T-cell (primary cell): Measurements from ENCODE around the gene KSR2. TPM values are rescaled to one million over a fixed set of nuclear protein-coding genes. Genes with fewer than 3 reads are reported as not detected.

Source experiments
- ATAC-seq, 4 experiments: fragments of 200-7000 bp in 3 of 4; fragments of 150-1000 bp in 1 of 4; cut with Tn5 transposase; replicated peaks in 1 of 4; 1 replicate in 3 of 4; 2 replicates in 1 of 4; pipeline ENCODE4 v1.10.0; 2021; ENCODE audit warnings: moderate library complexity in 3 of 4, mild to moderate bottlenecking in 2 of 4, moderate number of reproducible peaks in 1 of 4
- CTCF ChIA-PET, 2 donors: fragments of 300-600 bp; sonication (Branson Sonifier 250); formaldehyde crosslinking; loops; one replicate each; lab custom pipeline; 2022; ENCODE audit warnings: antibody characterized with exemption in 2 of 2; lab: Charles Lee
- POLR2A ChIA-PET, 2 donors: fragments of 300-600 bp; sonication (Branson Sonifier 250); formaldehyde crosslinking; loops; one replicate each; lab custom pipeline; 2022; ENCODE audit warnings: antibody characterized with exemption in 2 of 2; lab: Charles Lee
- DNase-seq, 35 experiments: peaks; one replicate each; pipeline versions ENCODE4 v3.0.0 to v3.0.0-alpha.2; 2013 to 2023
- H3K27ac ChIP-seq: one replicate; pipeline ENCODE4 v1.5.1; 2013; ENCODE audit warnings: low read length
- H3K27me3 ChIP-seq, 2 experiments: replicated peaks in 1 of 2; 1 replicate in 1 of 2; 2 replicates in 1 of 2; pipeline versions ENCODE4 v1.6.1 to v1.7.0; 2013; ENCODE audit warnings: low read length in 1 of 2, mixed read lengths in 1 of 2; ENCODE audit not compliant: control insufficient read depth in 2 of 2, insufficient read depth in 2 of 2; ENCODE audit errors: extremely low read depth in 1 of 2
- H3K36me3 ChIP-seq, 2 donors: 1 replicate in 1 of 2; 2 replicates in 1 of 2; pipeline versions ENCODE4 v1.6.1 to v1.7.0; 2013; ENCODE audit warnings: low read length in 1 of 2; ENCODE audit not compliant: control insufficient read depth in 2 of 2, insufficient read depth in 1 of 2; ENCODE audit errors: extremely low read depth in 1 of 2
- H3K4me1 ChIP-seq, 2 experiments: 1 replicate in 1 of 2; 2 replicates in 1 of 2; pipeline versions ENCODE4 v1.6.1 to v1.7.0; 2013; ENCODE audit warnings: low read length in 2 of 2, mixed read lengths in 1 of 2; ENCODE audit not compliant: insufficient read depth in 2 of 2, control insufficient read depth in 1 of 2; ENCODE audit errors: extremely low read depth in 1 of 2
- H3K4me3 ChIP-seq, 2 donors: 1 replicate in 1 of 2; 2 replicates in 1 of 2; pipeline versions ENCODE4 v1.5.1 to v1.7.0; 2013; ENCODE audit warnings: mild to moderate bottlenecking in 2 of 2, low read length in 1 of 2, moderate library complexity in 1 of 2; ENCODE audit not compliant: control insufficient read depth in 1 of 2; ENCODE audit errors: extremely low read depth in 1 of 2
- H3K9me3 ChIP-seq: 2 replicates; pipeline ENCODE4 v1.7.0; 2013
- H3K27ac Mint-ChIP-seq, 2 donors: one replicate each; pipeline ENCODE4 v1.8.0; 2020 to 2021; ENCODE audit warnings: mild to moderate bottlenecking in 2 of 2, mixed read lengths in 2 of 2
- H3K27me3 Mint-ChIP-seq, 2 donors: one replicate each; pipeline ENCODE4 v1.8.0; 2021 to 2022; ENCODE audit warnings: mixed read lengths in 2 of 2
- H3K36me3 Mint-ChIP-seq: one replicate; pipeline ENCODE4 v1.8.0; 2021; ENCODE audit warnings: mixed read lengths
- H3K4me1 Mint-ChIP-seq, 3 donors: one replicate each; pipeline ENCODE4 v1.8.0; 2020 to 2022; ENCODE audit warnings: mixed read lengths in 3 of 3, mild to moderate bottlenecking in 1 of 3
- H3K4me3 Mint-ChIP-seq, 3 donors: one replicate each; pipeline ENCODE4 v1.8.0; 2020 to 2022; ENCODE audit warnings: mild to moderate bottlenecking in 3 of 3, mixed read lengths in 3 of 3, moderate library complexity in 3 of 3
- H3K9me3 Mint-ChIP-seq, 3 donors: one replicate each; pipeline ENCODE4 v1.8.0; 2020 to 2022; ENCODE audit warnings: mixed read lengths in 3 of 3
- WGBS: methylation state at CpG from one replicate; pipeline ENCODE4 v1.1.5; 2013; ENCODE audit warnings: missing lambda C conversion rate; ENCODE audit not compliant: insufficient coverage; 5-methylcytosine and 5-hydroxymethylcytosine counted together
- total RNA-seq, 35 experiments: library from RNA in 6 of 35; stranded (reverse) in 6 of 35; fragments of 120-200 nt in 1 of 35; gene quantifications; one replicate each; pipeline versions ENCODE4 v1.2.1 to v1.2.4 and lab custom pipeline; 2013 to 2026

KSR2 gene
- total RNA-seq, 5 donors from 2014 or later (not counting 1 experiment from before 2014, with no cell fraction given), result 0.03 to 0.10 (median 0.06) TPM

DNA sequence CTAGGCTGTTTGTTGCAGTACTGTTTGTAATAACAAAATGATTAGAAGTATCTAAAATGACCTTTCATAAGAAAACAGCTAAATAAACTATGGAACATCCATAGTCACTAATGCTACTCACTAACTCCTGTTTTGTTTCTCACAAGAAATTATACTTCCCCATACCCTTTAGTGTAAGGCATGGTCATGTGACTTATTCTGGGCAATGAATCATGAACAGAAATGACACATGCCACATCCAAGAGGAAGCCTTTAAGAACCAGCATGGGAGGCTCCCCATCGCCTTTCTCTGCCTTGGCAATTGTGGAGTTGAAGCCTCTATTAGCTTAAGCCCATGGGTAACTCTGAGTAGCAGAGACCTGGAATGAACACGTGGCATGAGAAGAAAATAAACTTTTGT is 49.3 kb downstream of the KSR2 start:
- Mint-ChIP-seq H3K27me3 (peaks cover 0 to 26% of the 10 kb centered on the region in 2 donors), H3K4me3 (no peak overlapping the region), H3K9me3 (no peaks in the 10 kb centered on the region), H3K4me1 (no peaks in the 10 kb centered on the region), H3K27ac (no peak overlapping the region), H3K36me3 (no peaks in the 10 kb centered on the region)
- Histone ChIP-seq H3K4me3 (no peak overlapping the region), H3K27ac (no peak overlapping the region), H3K9me3 (no peaks in the 10 kb centered on the region), H3K36me3 (no peaks in the 10 kb centered on the region), H3K4me1 (no peaks in the 10 kb centered on the region), H3K27me3 (no peaks in the 10 kb centered on the region)
- ChIA-PET CTCF (interaction anchor here in 1 of 2 donors (0.6 kb wide), 1 partner anchor 755 kb away, joined by 7 read pairs; no protein-coding TSS in a partner anchor), POLR2A (no interaction called here)
- ATAC-seq, result no peak
- WGBS, result 60% methylated on average over 1 of the region's 2 CpGs
- no peak for DNase-seq

GRCh38 chr12:117914686-117915085 is 54.1 kb downstream of the KSR2 start:
- Mint-ChIP-seq H3K4me1 (no peaks in the 10 kb centered on the region), H3K9me3 (peaks cover 9 to 14% (median 11%) of the 10 kb centered on the region in 3 donors), H3K36me3 (no peaks in the 10 kb centered on the region), H3K27me3 (peaks cover 2 to 8% of the 10 kb centered on the region in 2 donors), H3K4me3 (no peak overlapping the region), H3K27ac (no peak overlapping the region)
- Histone ChIP-seq H3K27ac (no peak overlapping the region), H3K4me3 (no peak overlapping the region), H3K4me1 (no peaks in the 10 kb centered on the region), H3K27me3 (no peaks in the 10 kb centered on the region), H3K36me3 (no peaks in the 10 kb centered on the region), H3K9me3 (no peaks in the 10 kb centered on the region)
- no peak for DNase-seq
- no peak for ATAC-seq
- 84% methylated on average over 4 of the region's 4 CpGs for whole genome bisulfite sequencing
- ChIA-PET CTCF (no interaction called here), POLR2A (no interaction called here)

- no peak overlapping the region for H3K27ac Mint-ChIP-seq
- ATAC-seq, result no peak
- no peak overlapping the region for H3K4me3 ChIP-seq
- H3K36me3 Mint-ChIP-seq, result no peaks in the 10 kb centered on the region
- no peak for DNase-seq
- 82% methylated on average over 9 of the region's 9 CpGs for WGBS
- no peak overlapping the region for H3K27ac ChIP-seq
- no peaks in the 10 kb centered on the region for H3K27me3 ChIP-seq
- no peaks in the 10 kb centered on the region for H3K9me3 ChIP-seq
- H3K4me1 ChIP-seq, result no peaks in the 10 kb centered on the region
- ChIA-PET POLR2A (no interaction called here), CTCF (no interaction called here)
- H3K4me1 Mint-ChIP-seq, result peaks cover 0 to 3% (median 0%) of the 10 kb centered on the region in 3 donors
- H3K9me3 Mint-ChIP-seq, result peaks cover 9 to 14% (median 11%) of the 10 kb centered on the region in 3 donors
- peaks cover 2 to 8% of the 10 kb centered on the region in 2 donors for H3K27me3 Mint-ChIP-seq
- H3K4me3 Mint-ChIP-seq, result no peak overlapping the region
- no peaks in the 10 kb centered on the region for H3K36me3 ChIP-seq
Observed at GRCh38 chr12:117912756-117913155, 56.0 kb downstream of the KSR2 start.

DNA sequence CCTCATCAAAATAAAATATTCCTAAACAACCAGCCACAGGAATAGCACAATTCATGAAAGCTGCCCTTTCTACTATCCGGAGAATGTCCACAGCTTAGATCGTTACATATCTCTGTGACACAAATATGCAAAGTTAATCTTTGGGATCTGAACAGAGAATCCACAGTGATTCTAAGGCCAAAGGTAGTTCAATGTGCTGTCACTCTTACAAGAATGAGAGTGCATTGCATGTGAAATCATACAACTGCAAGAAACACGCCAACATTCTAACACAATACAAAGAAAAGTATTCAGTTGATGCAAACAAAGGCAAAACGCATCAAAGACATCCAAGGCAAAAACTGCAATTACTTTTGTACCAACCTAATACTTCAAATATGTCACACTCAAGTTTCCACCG is 60.4 kb downstream of the KSR2 start:
- no peak overlapping the region for H3K4me3 Mint-ChIP-seq
- Histone ChIP-seq H3K4me1 (peaks cover 0 to 3% of the 10 kb centered on the region in 2 experiments), H3K9me3 (no peaks in the 10 kb centered on the region), H3K27me3 (no peaks in the 10 kb centered on the region), H3K4me3 (no peak overlapping the region), H3K27ac (no peak overlapping the region), H3K36me3 (no peaks in the 10 kb centered on the region)
- H3K27ac Mint-ChIP-seq, result no peak overlapping the region
- peaks cover 9 to 14% (median 11%) of the 10 kb centered on the region in 3 donors for H3K9me3 Mint-ChIP-seq
- CTCF ChIA-PET, result no interaction called here
- peaks cover 0 to 5% of the 10 kb centered on the region in 2 donors for H3K27me3 Mint-ChIP-seq
- ATAC-seq (no peak), DNase-seq (no peak)
- no peaks in the 10 kb centered on the region for H3K36me3 Mint-ChIP-seq
- POLR2A ChIA-PET, result no interaction called here
- peaks cover 0 to 3% (median 0%) of the 10 kb centered on the region in 3 donors for H3K4me1 Mint-ChIP-seq
- WGBS, result 81% methylated on average over 3 of the region's 5 CpGs

DNA sequence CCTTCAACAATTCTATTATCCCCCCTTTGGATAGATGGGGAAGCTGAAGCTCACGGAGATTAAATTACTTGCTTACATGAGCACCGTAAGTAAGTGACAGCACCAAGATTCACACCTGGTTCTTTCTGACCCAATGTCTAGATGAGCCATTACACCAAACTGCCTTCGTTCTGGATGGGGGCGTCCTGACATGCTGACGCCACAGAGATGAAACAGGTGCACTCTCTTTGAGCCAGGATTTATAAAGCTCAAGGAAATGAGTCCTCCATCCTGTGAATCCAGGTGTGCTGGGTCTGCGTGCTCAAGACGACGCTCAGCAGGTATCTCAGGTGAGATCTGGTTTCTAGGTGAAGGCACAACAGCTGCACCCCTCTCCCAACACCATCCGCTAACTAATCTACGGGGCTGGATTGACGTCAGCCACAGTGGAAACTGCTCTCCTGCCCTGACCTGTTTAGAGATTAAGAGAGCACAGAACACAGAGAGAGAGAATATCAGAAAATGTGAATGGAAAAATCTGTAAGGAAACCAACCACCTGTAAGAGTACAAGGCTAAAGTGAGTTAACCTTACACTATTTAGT is 61.6 kb downstream of the KSR2 start:
- Mint-ChIP-seq H3K36me3 (no peaks in the 10 kb centered on the region), H3K27me3 (peaks cover 0 to 5% of the 10 kb centered on the region in 2 donors), H3K27ac (no peak overlapping the region), H3K4me3 (peak overlapping the region in 2 of 3 donors; percentile 28 to 42), H3K9me3 (peaks cover 9 to 14% (median 11%) of the 10 kb centered on the region in 3 donors), H3K4me1 (peaks cover 0 to 3% (median 0%) of the 10 kb centered on the region in 3 donors)
- ChIA-PET POLR2A (no interaction called here), CTCF (no interaction called here)
- 20% methylated on average over 1 of the region's 11 CpGs for WGBS
- Histone ChIP-seq H3K36me3 (no peaks in the 10 kb centered on the region), H3K27me3 (no peaks in the 10 kb centered on the region), H3K4me3 (no peak overlapping the region), H3K4me1 (peaks cover 0 to 3% of the 10 kb centered on the region in 2 experiments), H3K27ac (no peak overlapping the region), H3K9me3 (no peaks in the 10 kb centered on the region)
- DNase-seq (peak in 1 of 35 experiments; percentile 12), ATAC-seq (peak in 1 of 4 experiments; percentile 22)

- CTCF ChIA-PET, result no interaction called here
- no peaks in the 10 kb centered on the region for H3K27me3 Mint-ChIP-seq
- POLR2A ChIA-PET, result no interaction called here
- DNase-seq, result no peak
- peaks cover 0 to 7% (median 4%) of the 10 kb centered on the region in 3 donors for H3K9me3 Mint-ChIP-seq
- Histone ChIP-seq H3K9me3 (no peaks in the 10 kb centered on the region), H3K4me3 (no peak overlapping the region), H3K27ac (no peak overlapping the region), H3K27me3 (peaks cover 0 to 3% of the 10 kb centered on the region in 2 experiments), H3K4me1 (peaks cover 0 to 3% of the 10 kb centered on the region in 2 experiments), H3K36me3 (no peaks in the 10 kb centered on the region)
- ATAC-seq, result no peak
- 98% methylated on average over 4 of the region's 6 CpGs for WGBS
- H3K4me1 Mint-ChIP-seq, result peaks cover 0 to 3% (median 0%) of the 10 kb centered on the region in 3 donors
- no peak overlapping the region for H3K27ac Mint-ChIP-seq
- no peak overlapping the region for H3K4me3 Mint-ChIP-seq
- peaks cover 2% of the 10 kb centered on the region for H3K36me3 Mint-ChIP-seq
Observed at GRCh38 chr12:117904051-117904450, 64.7 kb downstream of the KSR2 start.
